SK-N-SH (cell line): ENCODE measurements around the gene TLR3. TPM values are rescaled to one million over a fixed set of nuclear protein-coding genes. Genes with fewer than 3 reads are reported as not detected.

Experiments used
- CTCF ChIA-PET: fragments of 300-600, 350-600 bp; formaldehyde crosslinking; extraction: SDS; loops from one replicate; lab custom pipeline; 2021; lab: Yijun Ruan, JAX
- POLR2A ChIA-PET: fragments of 350-600 bp; sonication (Branson Sonifier 250); formaldehyde crosslinking; extraction: SDS; loops from one replicate; lab custom pipeline; 2020; ENCODE audit warnings: antibody characterized with exemption, inconsistent platforms; lab: Yijun Ruan, JAX
- DNase-seq: peaks from one replicate; pipeline ENCODE4 v3.0.0; 2012
- H2AFZ ChIP-seq: fragments of 200-600 bp; sonication (generic); 2 replicates; pipeline ENCODE4 v1.8.1; 2016; ENCODE audit warnings: antibody characterized with exemption, mild to moderate bottlenecking, low read depth
- H3F3A ChIP-seq: fragments of 200-600 bp; sonication (generic); replicated peaks from 2 replicates; pipeline ENCODE3; 2016; ENCODE audit warnings: antibody characterized with exemption, mild to moderate bottlenecking; ENCODE audit not compliant: insufficient read depth
- H3K27ac ChIP-seq, 2 experiments: fragments of 200-500 bp in 1 of 2; fragments of 200-600 bp in 1 of 2; sonication (Bioruptor generic) in 1 of 2; sonication (generic), shearing (Covaris generic) in 1 of 2; 2 replicates each; pipeline versions ENCODE4 v1.5.1 to v1.6.1; 2014 to 2016; ENCODE audit warnings: low read depth in 2 of 2, inconsistent platforms in 1 of 2, low read length in 1 of 2, mild to moderate bottlenecking in 1 of 2, mixed read lengths in 1 of 2
- H3K27me3 ChIP-seq: fragments of 200-600 bp; sonication (generic), shearing (Covaris generic); 2 replicates; pipeline ENCODE4 v1.6.1; 2016; ENCODE audit warnings: mixed run types; ENCODE audit not compliant: insufficient read depth
- H3K36me3 ChIP-seq, 2 experiments: fragments of 200-500 bp in 1 of 2; fragments of 200-600 bp in 1 of 2; sonication (Bioruptor generic) in 1 of 2; sonication (generic) in 1 of 2; replicated peaks in 1 of 2; 2 replicates each; pipeline versions ENCODE3 to v1.5.1; 2014 to 2016; ENCODE audit warnings: low read length in 1 of 2, mild to moderate bottlenecking in 1 of 2; ENCODE audit not compliant: insufficient read depth in 2 of 2, control insufficient read depth in 1 of 2
- H3K4me1 ChIP-seq, 2 experiments: fragments of 200-500 bp in 1 of 2; fragments of 200-600 bp in 1 of 2; sonication (Bioruptor generic) in 1 of 2; sonication (generic), shearing (Covaris generic) in 1 of 2; 2 replicates each; pipeline versions ENCODE4 v1.5.1 to v1.6.1; 2014 to 2016; ENCODE audit warnings: low read depth in 1 of 2, low read length in 1 of 2, mixed run types in 1 of 2; ENCODE audit not compliant: insufficient read depth in 2 of 2, control insufficient read depth in 1 of 2
- H3K4me2 ChIP-seq: fragments of 200-600 bp; sonication (generic), shearing (Covaris generic); 2 replicates; pipeline ENCODE4 v1.6.1; 2017; ENCODE audit warnings: mixed run types
- H3K4me3 ChIP-seq, 2 experiments: fragments of 200-500 bp in 1 of 2; fragments of 200-600 bp in 1 of 2; sonication (Bioruptor generic) in 1 of 2; sonication (generic), shearing (Covaris generic) in 1 of 2; 2 replicates each; pipeline versions ENCODE4 v1.5.1 to v1.8.1; 2014 to 2016; ENCODE audit warnings: low read depth in 2 of 2, inconsistent platforms in 1 of 2, low read length in 1 of 2, mild to moderate bottlenecking in 1 of 2, mixed read lengths in 1 of 2, moderate library complexity in 1 of 2
- H3K79me2 ChIP-seq: fragments of 200-600 bp; sonication (generic); 2 replicates; pipeline ENCODE4 v1.8.1; 2017; ENCODE audit warnings: mild to moderate bottlenecking; ENCODE audit not compliant: insufficient read depth
- H3K9ac ChIP-seq: fragments of 200-600 bp; sonication (generic); 2 replicates; pipeline ENCODE4 v1.6.1; 2017; ENCODE audit warnings: mixed run types
- H3K9me2 ChIP-seq: fragments of 200-600 bp; sonication (generic); 2 replicates; pipeline ENCODE4 v1.6.1; 2017; ENCODE audit warnings: mixed run types
- H3K9me3 ChIP-seq: fragments of 200-600 bp; sonication (generic); 2 replicates; pipeline ENCODE4 v1.6.1; 2017; ENCODE audit warnings: mixed run types, mild to moderate bottlenecking, moderate library complexity
- H4K20me1 ChIP-seq: fragments of 200-600 bp; sonication (generic); 2 replicates; pipeline ENCODE4 v1.6.1; 2017; ENCODE audit warnings: mild to moderate bottlenecking, mixed run types; ENCODE audit not compliant: insufficient read depth
- CHD2 ChIP-seq: fragments of 150-350 bp; IDR thresholded peaks from 2 replicates; pipeline ENCODE4 v1.6.1; 2018; ENCODE audit warnings: low read length; ENCODE audit not compliant: partially characterized antibody
- CTCF ChIP-seq: fragments of 200-600 bp; sonication (generic); IDR thresholded peaks from 2 replicates; pipeline ENCODE4 v1.6.1; 2017; ENCODE audit warnings: antibody characterized with exemption, mild to moderate bottlenecking, moderate library complexity
- EP300 ChIP-seq, 2 experiments: IDR thresholded peaks; 2 replicates each; pipeline versions ENCODE4 v1.4.0 to v1.6.1; 2012; ENCODE audit warnings: borderline replicate concordance in 1 of 2, low read depth in 1 of 2, low read length in 1 of 2
- EZH2phosphoT487 ChIP-seq: fragments of 200-600 bp; sonication (generic); IDR thresholded peaks from 2 replicates; pipeline ENCODE4 v1.6.1; 2017; ENCODE audit warnings: low read depth, mixed run types, mild to moderate bottlenecking, antibody characterized with exemption, moderate library complexity, borderline replicate concordance
- FOSL2 ChIP-seq: IDR thresholded peaks from 2 replicates; pipeline ENCODE4 v1.4.0; 2012; ENCODE audit warnings: low read depth, mild to moderate bottlenecking, moderate library complexity, borderline replicate concordance
- GABPA ChIP-seq: IDR thresholded peaks from 2 replicates; pipeline ENCODE4 v1.4.0; 2012; ENCODE audit warnings: low read depth, mild to moderate bottlenecking
- JUND ChIP-seq: IDR thresholded peaks from 2 replicates; pipeline ENCODE4 v1.4.0; 2012
- MAX ChIP-seq: IDR thresholded peaks from 2 replicates; pipeline ENCODE4 v1.4.0; 2012; ENCODE audit warnings: low read depth
- MEF2A ChIP-seq: IDR thresholded peaks from 2 replicates; pipeline ENCODE4 v1.4.0; 2012; ENCODE audit warnings: low read depth, borderline replicate concordance
- MXI1 ChIP-seq: IDR thresholded peaks from 2 replicates; pipeline ENCODE4 v1.6.1; 2012; ENCODE audit warnings: mild to moderate bottlenecking, low read depth, low read length, improper control_type of control experiment
- NRF1 ChIP-seq: IDR thresholded peaks from 2 replicates; pipeline ENCODE4 v1.6.1; 2012; ENCODE audit warnings: low read depth, mild to moderate bottlenecking, low read length
- PBX3 ChIP-seq: IDR thresholded peaks from 2 replicates; pipeline ENCODE4; 2012
- RAD21 ChIP-seq: IDR thresholded peaks from 2 replicates; pipeline ENCODE4 v1.6.1; 2012; ENCODE audit warnings: mild to moderate bottlenecking, low read length
- RCOR1 ChIP-seq: fragments of 150-350 bp; IDR thresholded peaks from 2 replicates; pipeline ENCODE4 v1.6.1; 2017; ENCODE audit warnings: antibody characterized with exemption, low read length
- RXRA ChIP-seq: IDR thresholded peaks from 2 replicates; pipeline ENCODE4 v1.4.0; 2012; ENCODE audit warnings: low read depth, mild to moderate bottlenecking, borderline replicate concordance
- SIN3A ChIP-seq: IDR thresholded peaks from 2 replicates; pipeline ENCODE4 v1.6.1; 2012; ENCODE audit warnings: low read depth, mild to moderate bottlenecking, low read length, moderate library complexity, borderline replicate concordance
- TAF1 ChIP-seq: IDR thresholded peaks from 2 replicates; pipeline ENCODE4 v1.6.1; 2012; ENCODE audit warnings: low read depth, mild to moderate bottlenecking, low read length, moderate library complexity, borderline replicate concordance
- TCF12 ChIP-seq: IDR thresholded peaks from 2 replicates; pipeline ENCODE4 v1.4.0; 2012
- TEAD4 ChIP-seq: IDR thresholded peaks from 2 replicates; pipeline ENCODE4 v1.4.0; 2012; ENCODE audit warnings: mild to moderate bottlenecking, borderline replicate concordance; ENCODE audit not compliant: insufficient read depth
- USF1 ChIP-seq: IDR thresholded peaks from 2 replicates; pipeline ENCODE4 v1.4.0; 2012; ENCODE audit warnings: low read depth, borderline replicate concordance
- USF2 ChIP-seq: fragments of 150-350 bp; IDR thresholded peaks from 2 replicates; pipeline ENCODE4 v1.6.1; 2017; ENCODE audit warnings: antibody characterized with exemption, low read length, low read depth, borderline replicate concordance
- YY1 ChIP-seq: IDR thresholded peaks from 2 replicates; pipeline ENCODE4 v1.4.0; 2012; ENCODE audit warnings: low read depth, mild to moderate bottlenecking
- ZBTB33 ChIP-seq: IDR thresholded peaks from 2 replicates; pipeline ENCODE4 v1.4.0; 2012; ENCODE audit warnings: low read depth, borderline replicate concordance
- WGBS: methylation state at CpG from one replicate; pipeline ENCODE4 v1.1.6; 2017; ENCODE audit warnings: low lambda C conversion rate; 5-methylcytosine and 5-hydroxymethylcytosine counted together
- polyA plus RNA-seq, 3 experiments: library from polyadenylated mRNA; depleted of rRNA; stranded (reverse); fragments of >200 nt; gene quantifications; 2 replicates each; pipeline ENCODE4 v1.2.3, GENCODE V29; 2012

The TLR3 gene
- polyA plus RNA-seq, 1 of the 3 experiments (the other 2 are of a cell fraction): 0.51 TPM

GRCh38 chr4:186021461-186022167, 47.3 kb upstream of the TLR3 start:
- H2AFZ ChIP-seq: peak overlapping the region; percentile 44; the same call in 1 of the 2 replicates
- TF ChIP-seq USF2 (no peak), RAD21 (peak; percentile 98), MEF2A (no peak), GABPA (no peak), EP300 (IDR thresholded peaks at IDR 0.05; ENCODE audit: borderline replicate concordance in 1 of 2, low read depth in 1 of 2, low read length in 1 of 2) (peak in 1 of 2 experiments; percentile 7; a peak in 1 of 4 replicates), NRF1 (no peak), TCF12 (no peak), EZH2phosphoT487 (no peak), CHD2 (no peak), YY1 (no peak), USF1 (no peak), PBX3 (no peak), RCOR1 (peak; percentile 50; the same call in 1 of the 2 replicates), MAX (no peak), RXRA (no peak), SIN3A (no peak), TEAD4 (no peak), CTCF (peak; percentile 92), ZBTB33 (no peak), JUND (no peak), MXI1 (no peak; the same call in 1 of the 2 replicates), FOSL2 (no peak), TAF1 (no peak)

More at GRCh38 chr4:186021461-186022167, 47.3 kb upstream of the TLR3 start:
- Histone ChIP-seq H3K4me1 (peaks cover 0 to 17% of the 10 kb centered on the region in 2 experiments; a peak in 2 of 4 replicates), H4K20me1 (no peaks in the 10 kb centered on the region), H3F3A (no peaks in the 10 kb centered on the region), H3K27ac (peak overlapping the region in 1 of 2 experiments; percentile 80; a peak in 2 of 4 replicates), H3K36me3 (no peaks in the 10 kb centered on the region), H3K9me2 (no peaks in the 10 kb centered on the region), H3K4me2 (peak overlapping the region; percentile 59; the same call in 1 of the 2 replicates), H3K9ac (no peak overlapping the region), H3K9me3 (no peaks in the 10 kb centered on the region), H3K79me2 (no peaks in the 10 kb centered on the region), H3K27me3 (no peaks in the 10 kb centered on the region), H3K4me3 (peak overlapping the region; percentile 9 to 42; a peak in 2 of 4 replicates)
- 32% methylated on average over 4 of the region's 11 CpGs for WGBS
- DNase-seq: peak; percentile 82
- ChIA-PET POLR2A (interaction anchor here (1.0 to 1.9 kb wide), 5 partner anchors 16 to 625 kb away, joined by 3 to 7 read pairs (median 4); partner anchors contain the start of genes ANKRD37, LRP2BP and SORBS2), CTCF (interaction anchor here (0.6 to 9.8 kb wide), 106 partner anchors 8 to 981 kb away, joined by 3 to 128 read pairs (median 5); partner anchors contain the start of genes CCDC110, PDLIM3 and SORBS2)
